OCI-LY7 (cell line): Measurements from ENCODE around the gene PLEKHA5. TPM values are rescaled to one million over a fixed set of nuclear protein-coding genes. Genes with fewer than 3 reads are reported as not detected.
"Not testable (repeated sequence)": the region's sequence is repeated elsewhere in the genome, so short reads cannot be mapped to it uniquely, and the experiment has no call there.

Source experiments
- BruUV-seq: library from RNA; stranded (reverse); fragments of 400-500 nt; replicated peaks from 2 replicates; lab custom pipeline; 2021; lab: Mats Ljungman, UMichigan
- CTCF ChIA-PET: fragments of 300-600 bp; sonication (Branson Sonifier 250); formaldehyde crosslinking; loops from one replicate; lab custom pipeline; 2022; ENCODE audit warnings: antibody characterized with exemption; ENCODE audit not compliant: unreplicated experiment; lab: Charles Lee
- POLR2A ChIA-PET: fragments of 300-600 bp; sonication (Branson Sonifier 250); formaldehyde crosslinking; loops from one replicate; lab custom pipeline; 2022; ENCODE audit warnings: antibody characterized with exemption; lab: Charles Lee
- DNase-seq: peaks from one replicate; pipeline ENCODE4 v3.0.0-alpha.2; 2015; ENCODE audit warnings: low spot score
- H2AFZ ChIP-seq: fragments of 200-600 bp; sonication (generic), shearing (Covaris generic); 2 replicates; pipeline ENCODE4 v1.6.1; 2014; ENCODE audit warnings: mild to moderate bottlenecking, antibody characterized with exemption, low read length, moderate library complexity
- H3K27ac ChIP-seq: fragments of 200-600 bp; sonication (generic); 2 replicates; pipeline ENCODE4 v1.5.1; 2014; ENCODE audit warnings: mixed run types, low read depth, mild to moderate bottlenecking, moderate library complexity, low read length, inconsistent platforms; ENCODE audit not compliant: poor library complexity, severe bottlenecking
- H3K36me3 ChIP-seq: fragments of 200-600 bp; sonication (generic); 2 replicates; pipeline ENCODE4 v1.6.1; 2014; ENCODE audit warnings: mild to moderate bottlenecking, antibody characterized with exemption, low read length, moderate library complexity, mixed read lengths; ENCODE audit not compliant: insufficient read depth
- H3K4me1 ChIP-seq: fragments of 200-600 bp; sonication (generic); 2 replicates; pipeline ENCODE4 v1.5.1; 2014; ENCODE audit warnings: mild to moderate bottlenecking, low read length; ENCODE audit not compliant: insufficient read depth, poor library complexity, severe bottlenecking
- H3K4me2 ChIP-seq: fragments of 200-600 bp; sonication (generic); 2 replicates; pipeline ENCODE4 v1.6.1; 2014; ENCODE audit warnings: mild to moderate bottlenecking, low read length
- H3K4me3 ChIP-seq: fragments of 200-600 bp; sonication (generic); 2 replicates; pipeline ENCODE4 v1.5.1; 2014; ENCODE audit warnings: mild to moderate bottlenecking, low read depth, low read length; ENCODE audit not compliant: poor library complexity, severe bottlenecking
- H3K79me2 ChIP-seq: fragments of 200-600 bp; sonication (generic); 2 replicates; pipeline ENCODE4 v1.6.1; 2016; ENCODE audit warnings: low read depth, mild to moderate bottlenecking, low read length, moderate library complexity, mixed read lengths; ENCODE audit not compliant: insufficient read depth
- H3K9me2 ChIP-seq: fragments of 200-600 bp; sonication (generic); 2 replicates; pipeline ENCODE4 v1.6.1; 2016; ENCODE audit warnings: mild to moderate bottlenecking, low read length, mixed read lengths; ENCODE audit not compliant: insufficient read depth
- H3K9me3 ChIP-seq: fragments of 200-600 bp; sonication (generic); 2 replicates; pipeline ENCODE4 v1.6.1; 2014; ENCODE audit warnings: mild to moderate bottlenecking, mixed run types, low read length, mixed read lengths
- H4K20me1 ChIP-seq: fragments of 200-600 bp; sonication (generic); 2 replicates; pipeline ENCODE4 v1.6.1; 2014; ENCODE audit warnings: mild to moderate bottlenecking, antibody characterized with exemption, low read length, moderate library complexity, mixed read lengths; ENCODE audit not compliant: insufficient read depth
- CTCF ChIP-seq: fragments of 200-600 bp; sonication (generic); conservative IDR thresholded peaks from 2 replicates; pipeline ENCODE4 v1.5.1; 2014; ENCODE audit warnings: mild to moderate bottlenecking, antibody characterized with exemption, low read length, moderate library complexity, mixed read lengths
- EZH2phosphoT487 ChIP-seq: fragments of 200-600 bp; sonication (generic); IDR thresholded peaks from 2 replicates; pipeline ENCODE4 v1.6.1; 2018; ENCODE audit warnings: low read depth, borderline replicate concordance, mild to moderate bottlenecking, mixed run types, antibody characterized with exemption, low read length, moderate library complexity, mixed read lengths
- intact Hi-C: fragments of 100-400 bp; cut with micrococcal nuclease; formaldehyde crosslinking; loops from one replicate; pipeline ENCODE4 v1.10.0; 2022; ENCODE audit not compliant: unreplicated experiment
- total RNA-seq, 2 experiments: library from RNA; depleted of rRNA in 1 of 2; stranded (reverse); fragments of >200 nt in 1 of 2; shearing (Covaris generic) in 1 of 2; gene quantifications; 2 replicates each; pipeline ENCODE4 v1.2.3, GENCODE V29; 2014 to 2022

The PLEKHA5 gene
- total RNA-seq, 2 experiments from 2014 or later = 2.7 TPM; not detected in 1

- Histone ChIP-seq H3K9me2 (no peaks in the 10 kb centered on the region), H3K4me3 (no peak overlapping the region), H4K20me1 (no peaks in the 10 kb centered on the region), H2AFZ (no peak overlapping the region), H3K4me2 (no peak overlapping the region), H3K27ac (no peak overlapping the region), H3K79me2 (no peaks in the 10 kb centered on the region), H3K9me3 (no peaks in the 10 kb centered on the region), H3K36me3 (no peaks in the 10 kb centered on the region), H3K4me1 (no peaks in the 10 kb centered on the region)
- CTCF ChIA-PET = no interaction called here
- POLR2A ChIA-PET = interaction anchor here (1.2 kb wide), 1 partner anchor 8 kb away, joined by 4 read pairs; no protein-coding TSS in a partner anchor
- intact Hi-C loops = no loop called here
- no peak for TF ChIP-seq CTCF
- no peak for TF ChIP-seq EZH2phosphoT487
- no TSS peak for BruUV-seq
- no peak for DNase-seq
Observed at GRCh38 chr12:19169222-19169621, 39.7 kb downstream of the PLEKHA5 start.

- intact Hi-C loops, H4K20me1 ChIP-seq, POLR2A ChIA-PET, H3K4me3 ChIP-seq, CTCF ChIA-PET, DNase-seq, H3K36me3 ChIP-seq, H3K79me2 ChIP-seq, BruUV-seq, H3K27ac ChIP-seq, H3K4me2 ChIP-seq, H3K4me1 ChIP-seq, H2AFZ ChIP-seq, H3K9me2 ChIP-seq, H3K9me3 ChIP-seq: not testable (repeated sequence)
Observed at GRCh38 chr12:19170286-19170685, 40.8 kb downstream of the PLEKHA5 start.

- H3K9me2 ChIP-seq = no peaks in the 10 kb centered on the region
- H3K4me2 ChIP-seq = no peak overlapping the region
- intact Hi-C loops = no loop called here
- H4K20me1 ChIP-seq = no peaks in the 10 kb centered on the region
- H3K27ac ChIP-seq = no peak overlapping the region
- H3K4me1 ChIP-seq = no peaks in the 10 kb centered on the region
- CTCF ChIA-PET = no interaction called here
- BruUV-seq = no TSS peak
- no peaks in the 10 kb centered on the region for H3K79me2 ChIP-seq
- no peak for TF ChIP-seq CTCF
- POLR2A ChIA-PET = interaction anchor here (0.6 kb wide), 1 partner anchor 723 kb away, joined by 3 read pairs; no protein-coding TSS in a partner anchor
- no peaks in the 10 kb centered on the region for H3K36me3 ChIP-seq
- no peaks in the 10 kb centered on the region for H3K9me3 ChIP-seq
- no peak overlapping the region for H3K4me3 ChIP-seq
- DNase-seq = no peak
- H2AFZ ChIP-seq = no peak overlapping the region
Observed at GRCh38 chr12:19171731-19172130, 42.2 kb downstream of the PLEKHA5 start.
